ENCODE measurements around the gene POLR2A. TPM values are rescaled to one million over a fixed set of nuclear protein-coding genes. Genes with fewer than 3 reads are reported as not detected.
"Not testable (repeated sequence)": the region's sequence is repeated elsewhere in the genome, so short reads cannot be mapped to it uniquely, and the experiment has no call there.

POLR2A gene
- total RNA-seq, 1 donor from 2014 or later: 39.1 TPM

GRCh38 chr17:7448461-7448860, 35.7 kb upstream of the POLR2A start:
- intact Hi-C loops (cut with micrococcal nuclease): no loop called here
- DNase-seq (no peak), ATAC-seq (no peak)

GRCh38 chr17:7459961-7460545, 24.1 kb upstream of the POLR2A start:
- DNase-seq: no peak
- intact Hi-C loops (cut with micrococcal nuclease): no loop called here

GRCh38 chr17:7460850-7461660, 23.1 kb upstream of the POLR2A start:
- intact Hi-C loops (cut with micrococcal nuclease): no loop called here
- DNase-seq (no peak), ATAC-seq (no peak)

More at GRCh38 chr17:7459961-7460545, 24.1 kb upstream of the POLR2A start:
- ATAC-seq: no peak

GRCh38 chr17:7462474-7463371, 21.4 kb upstream of the POLR2A start:
- no peak for DNase-seq
- no peak for ATAC-seq
- intact Hi-C loops (cut with micrococcal nuclease): no loop called here

GRCh38 chr17:7463372-7463846, 20.8 kb upstream of the POLR2A start:
- ATAC-seq (no peak), DNase-seq (no peak)
- intact Hi-C loops (cut with micrococcal nuclease): no loop called here

GRCh38 chr17:7464081-7464480, 20.1 kb upstream of the POLR2A start:
- DNase-seq: no peak
- intact Hi-C loops (cut with micrococcal nuclease): no loop called here
- ATAC-seq: no peak

GRCh38 chr17:7465597-7466275, 18.4 kb upstream of the POLR2A start:
- DNase-seq (no peak), ATAC-seq (no peak)
- intact Hi-C loops (cut with micrococcal nuclease): no loop called here

- intact Hi-C loops (cut with micrococcal nuclease): no loop called here
- no peak for ATAC-seq
- no peak for DNase-seq
These were observed 17.9 kb upstream of the POLR2A start for GRCh38 chr17:7466318-7466638.

- intact Hi-C loops (cut with micrococcal nuclease): no loop called here
- ATAC-seq (peak; percentile 56), DNase-seq (peak; percentile 85)
These were observed 17.4 kb upstream of the POLR2A start for GRCh38 chr17:7466639-7467341.

GRCh38 chr17:7467498-7467897, 16.7 kb upstream of the POLR2A start:
- DNase-seq (no peak), ATAC-seq (no peak)
- intact Hi-C loops (cut with micrococcal nuclease): no loop called here

- DNase-seq: no peak
- intact Hi-C loops (cut with micrococcal nuclease): no loop called here
These were observed 15.9 kb upstream of the POLR2A start for GRCh38 chr17:7468290-7468689.

GRCh38 chr17:7468804-7469389, 15.3 kb upstream of the POLR2A start:
- ATAC-seq (no peak), DNase-seq (no peak)
- intact Hi-C loops (cut with micrococcal nuclease): no loop called here

More at GRCh38 chr17:7468290-7468689, 15.9 kb upstream of the POLR2A start:
- ATAC-seq: no peak

GRCh38 chr17:7469843-7470242, 14.3 kb upstream of the POLR2A start:
- ATAC-seq; intact Hi-C loops (cut with micrococcal nuclease): not testable (repeated sequence)

GRCh38 chr17:7470457-7470973, 13.7 kb upstream of the POLR2A start:
- DNase-seq; ATAC-seq; intact Hi-C loops (cut with micrococcal nuclease): not testable (repeated sequence)

More at GRCh38 chr17:7469843-7470242, 14.3 kb upstream of the POLR2A start:
- not testable (repeated sequence) for DNase-seq

- no peak for ATAC-seq
- no peak for DNase-seq
- intact Hi-C loops (cut with micrococcal nuclease): no loop called here
These were observed 12.4 kb upstream of the POLR2A start for GRCh38 chr17:7471729-7472128.

- DNase-seq; ATAC-seq; intact Hi-C loops (cut with micrococcal nuclease): not testable (repeated sequence)
These were observed 9.4 kb upstream of the POLR2A start for GRCh38 chr17:7474767-7475166.

GRCh38 chr17:7475764-7476422, 8.3 kb upstream of the POLR2A start:
- intact Hi-C loops (cut with micrococcal nuclease): no loop called here
- peak; percentile 56 for ATAC-seq
- peak; percentile 75 for DNase-seq

All from left ventricle myocardium superior (tissue), 1 donor.